Fibroblast of lung (primary cell): ENCODE data around the gene KIF1B. TPM values are rescaled to one million over a fixed set of nuclear protein-coding genes. Genes with fewer than 3 reads are reported as not detected.

Source experiments
- DNase-seq, 2 donors: peaks; one replicate each; pipeline versions ENCODE4 v3.0.0 to v3.0.0-alpha.2; 2010; ENCODE audit warnings: low read depth in 2 of 2
- H2AFZ ChIP-seq: 2 replicates; pipeline ENCODE4 v1.5.1; 2012; ENCODE audit warnings: low read length, control low read depth, inconsistent platforms
- H3K27ac ChIP-seq: 2 replicates; pipeline ENCODE4 v1.5.1; 2011; ENCODE audit warnings: low read length, control low read depth; ENCODE audit not compliant: insufficient read depth
- H3K27me3 ChIP-seq: 2 replicates; pipeline ENCODE4 v1.5.1; 2011; ENCODE audit warnings: mild to moderate bottlenecking, low read length; ENCODE audit not compliant: control insufficient read depth, insufficient read depth
- H3K36me3 ChIP-seq: 2 replicates; pipeline ENCODE4 v1.5.1; 2011; ENCODE audit warnings: low read length; ENCODE audit not compliant: control insufficient read depth, insufficient read depth
- H3K4me1 ChIP-seq: 2 replicates; pipeline ENCODE4 v1.5.1; 2011; ENCODE audit warnings: low read length; ENCODE audit not compliant: control insufficient read depth, insufficient read depth; ENCODE audit errors: extremely low read depth
- H3K4me2 ChIP-seq: 2 replicates; pipeline ENCODE4 v1.5.1; 2011; ENCODE audit warnings: low read length, control low read depth; ENCODE audit not compliant: insufficient read depth; ENCODE audit errors: extremely low read depth
- H3K4me3 ChIP-seq, 4 experiments: fragments of 200-600 bp in 1 of 4; sonication (generic) in 1 of 4; replicated peaks in 1 of 4; 2 replicates each; pipeline ENCODE4 v1.5.1; 2011 to 2016; ENCODE audit warnings: low read length in 4 of 4, low read depth in 3 of 4, mild to moderate bottlenecking in 3 of 4, control low read depth in 2 of 4, inconsistent platforms in 1 of 4, mixed read lengths in 1 of 4; ENCODE audit not compliant: insufficient read depth in 1 of 4; ENCODE audit errors: control extremely low read depth in 1 of 4
- H3K79me2 ChIP-seq: 2 replicates; pipeline ENCODE4 v1.5.1; 2012; ENCODE audit warnings: mild to moderate bottlenecking, low read length, inconsistent platforms; ENCODE audit not compliant: control insufficient read depth, insufficient read depth
- H3K9ac ChIP-seq: 2 replicates; pipeline ENCODE4 v1.5.1; 2011; ENCODE audit warnings: mild to moderate bottlenecking, low read length, control low read depth; ENCODE audit not compliant: insufficient read depth
- H3K9me3 ChIP-seq: 2 replicates; pipeline ENCODE4 v1.5.1; 2012; ENCODE audit warnings: low read depth, low read length; ENCODE audit not compliant: control insufficient read depth, insufficient read depth
- H4K20me1 ChIP-seq: 2 replicates; pipeline ENCODE4 v1.5.1; 2011; ENCODE audit warnings: low read length; ENCODE audit not compliant: control insufficient read depth, insufficient read depth; ENCODE audit errors: extremely low read depth
- EZH2 ChIP-seq: IDR thresholded peaks from 2 replicates; pipeline ENCODE4 v1.5.1; 2012; ENCODE audit warnings: low read length, control low read depth, mild to moderate bottlenecking; ENCODE audit errors: missing control alignments
- polyA plus RNA-seq, 2 donors: library from polyadenylated mRNA; depleted of rRNA in 1 of 2; stranded (reverse) in 1 of 2; unstranded in 1 of 2; fragments of >200 nt; gene quantifications; 2 replicates each; pipeline ENCODE4 v1.2.1, GENCODE V29; 2011 to 2012; ENCODE audit warnings: missing spikeins in 1 of 2
- total RNA-seq: library from RNA; depleted of rRNA; stranded (reverse); fragments of >200 nt; gene quantifications from 2 replicates; pipeline ENCODE4 v1.2.1, GENCODE V29; 2014
- TF ChIP-seq, protein P1 (sequence below), 2 donors: IDR thresholded peaks in 1 of 2; conservative IDR thresholded peaks in 1 of 2; 1 replicate in 1 of 2; 2 replicates in 1 of 2; pipeline ENCODE4 v1.5.1; 2011 to 2012; ENCODE audit warnings: low read length in 2 of 2, control low read depth in 1 of 2, inconsistent platforms in 1 of 2, low read depth in 1 of 2, mild to moderate bottlenecking in 1 of 2

KIF1B gene
- total and polyA plus RNA-seq, 2 donors (not counting 1 experiment from before 2014, with no cell fraction given), result 23.6 to 34.3 TPM

DNA sequence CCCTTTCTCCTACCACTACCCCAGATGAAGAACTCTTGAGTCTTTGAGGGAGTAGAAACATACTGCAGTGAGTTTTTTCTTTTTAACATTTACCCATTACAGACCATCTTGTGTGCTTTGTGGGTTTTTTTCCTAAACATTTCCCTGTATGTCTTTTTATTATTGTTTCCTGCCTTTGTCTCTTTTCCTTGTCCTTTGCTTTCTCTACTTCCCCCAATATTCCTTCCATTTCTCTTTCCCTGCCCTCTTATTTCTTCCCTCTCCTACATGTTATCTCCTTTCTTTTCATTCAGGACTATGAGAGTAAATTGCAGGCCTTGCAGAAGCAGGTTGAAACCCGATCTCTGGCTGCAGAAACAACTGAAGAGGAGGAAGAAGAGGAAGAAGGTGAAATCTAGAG lies 109.4 kb downstream of the KIF1B start:
- Histone ChIP-seq H3K4me1 (no peaks in the 10 kb centered on the region), H3K27me3 (no peaks in the 10 kb centered on the region), H3K4me2 (no peak overlapping the region), H3K79me2 (no peaks in the 10 kb centered on the region), H3K4me3 (no peak overlapping the region), H3K9ac (no peak overlapping the region), H2AFZ (no peak overlapping the region), H3K27ac (no peak overlapping the region), H3K36me3 (no peaks in the 10 kb centered on the region), H4K20me1 (no peaks in the 10 kb centered on the region), H3K9me3 (no peaks in the 10 kb centered on the region)
- TF ChIP-seq, protein P1, sequence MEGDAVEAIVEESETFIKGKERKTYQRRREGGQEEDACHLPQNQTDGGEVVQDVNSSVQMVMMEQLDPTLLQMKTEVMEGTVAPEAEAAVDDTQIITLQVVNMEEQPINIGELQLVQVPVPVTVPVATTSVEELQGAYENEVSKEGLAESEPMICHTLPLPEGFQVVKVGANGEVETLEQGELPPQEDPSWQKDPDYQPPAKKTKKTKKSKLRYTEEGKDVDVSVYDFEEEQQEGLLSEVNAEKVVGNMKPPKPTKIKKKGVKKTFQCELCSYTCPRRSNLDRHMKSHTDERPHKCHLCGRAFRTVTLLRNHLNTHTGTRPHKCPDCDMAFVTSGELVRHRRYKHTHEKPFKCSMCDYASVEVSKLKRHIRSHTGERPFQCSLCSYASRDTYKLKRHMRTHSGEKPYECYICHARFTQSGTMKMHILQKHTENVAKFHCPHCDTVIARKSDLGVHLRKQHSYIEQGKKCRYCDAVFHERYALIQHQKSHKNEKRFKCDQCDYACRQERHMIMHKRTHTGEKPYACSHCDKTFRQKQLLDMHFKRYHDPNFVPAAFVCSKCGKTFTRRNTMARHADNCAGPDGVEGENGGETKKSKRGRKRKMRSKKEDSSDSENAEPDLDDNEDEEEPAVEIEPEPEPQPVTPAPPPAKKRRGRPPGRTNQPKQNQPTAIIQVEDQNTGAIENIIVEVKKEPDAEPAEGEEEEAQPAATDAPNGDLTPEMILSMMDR (conservative IDR thresholded peaks at IDR 0.05 in 1 of 2, IDR thresholded peaks at IDR 0.05 in 1 of 2; ENCODE audit: low read depth in 1 of 2, low read length in 2 of 2), result no peak
- no peak for TF ChIP-seq EZH2
- no peak for DNase-seq

DNA sequence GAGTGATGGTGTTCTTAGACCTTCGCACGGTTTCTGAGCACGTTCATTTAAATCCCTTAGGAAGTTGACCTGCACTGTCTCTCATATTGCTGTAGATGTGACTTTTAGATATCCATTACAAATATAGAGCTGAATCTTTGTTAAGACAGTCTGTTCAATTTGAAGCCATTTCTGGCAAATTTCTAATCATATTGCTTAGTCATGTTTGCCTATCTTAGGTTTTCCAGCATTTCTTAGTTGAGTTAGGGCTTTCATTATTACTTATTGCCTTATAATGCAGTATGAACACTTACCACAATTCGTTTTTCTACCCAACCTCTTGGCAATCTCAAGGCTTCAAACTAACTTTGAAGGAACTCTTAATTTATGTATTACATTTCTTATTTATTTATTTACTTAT lies 110.0 kb downstream of the KIF1B start:
- Histone ChIP-seq H3K4me1 (no peaks in the 10 kb centered on the region), H3K27me3 (no peaks in the 10 kb centered on the region), H3K9ac (no peak overlapping the region), H3K36me3 (no peaks in the 10 kb centered on the region), H3K27ac (no peak overlapping the region), H3K4me3 (no peak overlapping the region), H3K79me2 (no peaks in the 10 kb centered on the region), H4K20me1 (no peaks in the 10 kb centered on the region), H2AFZ (no peak overlapping the region), H3K4me2 (no peak overlapping the region), H3K9me3 (no peaks in the 10 kb centered on the region)
- no peak for DNase-seq
- TF ChIP-seq EZH2, result no peak
- TF ChIP-seq, protein P1 (conservative IDR thresholded peaks at IDR 0.05 in 1 of 2, IDR thresholded peaks at IDR 0.05 in 1 of 2; ENCODE audit: low read depth in 1 of 2, low read length in 2 of 2), result no peak

DNA sequence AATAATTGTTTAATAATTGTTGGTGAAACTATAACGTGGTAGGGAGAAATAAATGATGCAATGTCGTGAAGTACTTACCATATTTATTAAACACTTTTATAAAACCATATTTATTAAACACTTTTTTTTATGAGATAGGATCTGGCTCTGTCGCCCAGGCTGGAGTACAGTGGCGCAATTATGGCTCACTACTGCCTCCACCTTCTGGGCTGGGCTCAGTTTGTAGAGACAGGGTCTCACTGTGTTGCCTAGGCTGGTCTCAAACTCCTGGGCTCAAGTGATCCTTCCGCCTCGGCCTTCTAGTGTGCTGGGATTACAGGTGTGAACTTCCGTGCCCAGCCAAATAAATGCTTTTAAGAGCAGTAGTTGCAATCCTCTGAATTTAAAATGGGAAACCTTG lies 112.5 kb downstream of the KIF1B start:
- Histone ChIP-seq H4K20me1 (no peaks in the 10 kb centered on the region), H3K4me1 (no peaks in the 10 kb centered on the region), H3K9me3 (no peaks in the 10 kb centered on the region), H2AFZ (no peak overlapping the region), H3K79me2 (no peaks in the 10 kb centered on the region), H3K27me3 (no peaks in the 10 kb centered on the region), H3K9ac (no peak overlapping the region), H3K4me2 (no peak overlapping the region), H3K4me3 (no peak overlapping the region), H3K27ac (no peak overlapping the region), H3K36me3 (no peaks in the 10 kb centered on the region)
- DNase-seq, result no peak
- TF ChIP-seq EZH2, result no peak
- TF ChIP-seq, protein P1 (conservative IDR thresholded peaks at IDR 0.05 in 1 of 2, IDR thresholded peaks at IDR 0.05 in 1 of 2; ENCODE audit: low read depth in 1 of 2, low read length in 2 of 2), result no peak
